GM12878 (cell line): ENCODE measurements around the gene CD180. TPM values are rescaled to one million over a fixed set of nuclear protein-coding genes. Genes with fewer than 3 reads are reported as not detected.

Source experiments
- ATAC-seq: fragments of 200-7000 bp; cut with Tn5 transposase; 3 replicates; pipeline ENCODE4 v1.9.1; 2020; ENCODE audit warnings: mild to moderate bottlenecking, moderate library complexity
- BruUV-seq: library from RNA; stranded (reverse); fragments of 400-500 nt; replicated peaks from 2 replicates; lab custom pipeline; 2021; lab: Mats Ljungman, UMichigan
- CTCF ChIA-PET: fragments of 300-600 bp; sonication (Branson Sonifier 250); formaldehyde crosslinking; extraction: SDS; loops from one replicate; lab custom pipeline; 2021; ENCODE audit warnings: inconsistent platforms; lab: Yijun Ruan, JAX
- POLR2A ChIA-PET: fragments of 350-600 bp; formaldehyde crosslinking; extraction: SDS; loops from one replicate; lab custom pipeline; 2021; ENCODE audit warnings: inconsistent platforms; lab: Charles Lee
- RAD21 ChIA-PET: fragments of 300-600 bp; sonication (Branson Sonifier 250); formaldehyde crosslinking; loops from one replicate; lab custom pipeline; 2023; ENCODE audit warnings: antibody characterized with exemption; ENCODE audit not compliant: unreplicated experiment; lab: Charles Lee
- SMC1A ChIA-PET: fragments of 300-600 bp; sonication (Branson Sonifier 250); formaldehyde crosslinking; loops from one replicate; lab custom pipeline; 2023; ENCODE audit not compliant: unreplicated experiment, uncharacterized antibody; lab: Charles Lee
- DNase-seq: peaks from one replicate; pipeline ENCODE4 v3.0.0-alpha.2; 2011; ENCODE audit warnings: low read depth, low spot score
- FAIRE-seq: peaks from 3 replicates; lab custom pipeline; 2011; peaks lifted over from hg19 to GRCh38; lab: Jason Lieb, UNC
- H2AFZ ChIP-seq: 2 replicates; pipeline ENCODE4 v1.6.0; 2011; ENCODE audit warnings: low read depth, low read length, control low read depth; ENCODE audit not compliant: control insufficient read depth
- H3K27ac ChIP-seq: 2 replicates; pipeline ENCODE4 v1.5.1; 2011; ENCODE audit warnings: control low read depth; ENCODE audit not compliant: control insufficient read depth, insufficient read depth
- H3K27me3 ChIP-seq, 2 experiments: replicated peaks in 1 of 2; 2 replicates each; pipeline versions ENCODE4 v1.6.0 to v1.6.1; 2011; ENCODE audit warnings: low read length in 1 of 2; ENCODE audit not compliant: control insufficient read depth in 2 of 2, insufficient read depth in 2 of 2
- H3K36me3 ChIP-seq, 2 experiments: 2 replicates each; pipeline ENCODE4 v1.5.1; 2011; ENCODE audit warnings: low read length in 1 of 2; ENCODE audit not compliant: control insufficient read depth in 2 of 2, insufficient read depth in 2 of 2
- H3K4me1 ChIP-seq: 2 replicates; pipeline ENCODE4 v1.6.1; 2011; ENCODE audit warnings: mild to moderate bottlenecking, low read length, moderate library complexity, mixed read lengths; ENCODE audit not compliant: control insufficient read depth, insufficient read depth
- H3K4me2 ChIP-seq: 2 replicates; pipeline ENCODE4 v1.6.0; 2011; ENCODE audit warnings: control low read depth; ENCODE audit not compliant: control insufficient read depth, insufficient read depth
- H3K4me3 ChIP-seq: fragments of 200-600 bp; sonication (generic); 2 replicates; pipeline ENCODE4 v1.5.1; 2016
- H3K79me2 ChIP-seq: 2 replicates; pipeline ENCODE4 v1.6.0; 2011; ENCODE audit warnings: low read length; ENCODE audit not compliant: control insufficient read depth, insufficient read depth
- H3K9ac ChIP-seq: 2 replicates; pipeline ENCODE4 v1.8.0; 2011; ENCODE audit warnings: low read length, control low read depth, mixed read lengths; ENCODE audit not compliant: control insufficient read depth, insufficient read depth
- H3K9me3 ChIP-seq: replicated peaks from 3 replicates; pipeline ENCODE4 v1.5.1; 2011; ENCODE audit warnings: mild to moderate bottlenecking, low read length; ENCODE audit not compliant: control insufficient read depth, insufficient read depth
- H4K20me1 ChIP-seq: 2 replicates; pipeline ENCODE4 v1.6.0; 2011; ENCODE audit not compliant: control insufficient read depth, insufficient read depth
- ATF3 ChIP-seq: IDR thresholded peaks from 2 replicates; pipeline ENCODE4 v1.6.1; 2011; ENCODE audit warnings: low read depth, mild to moderate bottlenecking, low read length, moderate library complexity, borderline replicate concordance; ENCODE audit errors: extremely low read depth
- CBX5 ChIP-seq: sonication (generic); IDR thresholded peaks from 2 replicates; pipeline ENCODE4 v1.6.1; 2016; ENCODE audit warnings: low read depth, moderate library complexity, mild to moderate bottlenecking, inconsistent platforms
- CEBPZ ChIP-seq: fragments of 150-350 bp; IDR thresholded peaks from 2 replicates; pipeline ENCODE4 v1.6.1; 2016; ENCODE audit warnings: low read depth, low read length
- CREM ChIP-seq: IDR thresholded peaks from 2 replicates; pipeline ENCODE4 v1.6.1; 2014; ENCODE audit warnings: antibody characterized with exemption, low read depth
- GABPA ChIP-seq: IDR thresholded peaks from 2 replicates; pipeline ENCODE4 v1.6.1; 2014; ENCODE audit warnings: antibody characterized with exemption, low read depth, mild to moderate bottlenecking, inconsistent platforms
- HDGF ChIP-seq: fragments of 450-650 bp; IDR thresholded peaks from 2 replicates; pipeline ENCODE4 v1.6.1; 2016; ENCODE audit warnings: antibody characterized with exemption
- IKZF1 ChIP-seq: fragments of 450-650 bp; conservative IDR thresholded peaks from 2 replicates; pipeline ENCODE4 v1.6.1; 2017; ENCODE audit warnings: antibody characterized with exemption, mild to moderate bottlenecking
- NFYA ChIP-seq: IDR thresholded peaks from 2 replicates; pipeline ENCODE4 v1.6.1; 2011; ENCODE audit warnings: low read depth, mild to moderate bottlenecking, low read length, improper control_type of control experiment, borderline replicate concordance
- NR2C1 ChIP-seq: fragments of 450-650 bp; IDR thresholded peaks from 2 replicates; pipeline ENCODE4 v1.6.1; 2017; ENCODE audit warnings: antibody characterized with exemption, mild to moderate bottlenecking, moderate library complexity
- REST ChIP-seq: IDR thresholded peaks from 2 replicates; pipeline ENCODE4 v1.6.1; 2012; ENCODE audit warnings: mild to moderate bottlenecking, low read depth, low read length
- RFX5 ChIP-seq: IDR thresholded peaks from 2 replicates; pipeline ENCODE4 v1.6.1; 2011; ENCODE audit warnings: low read depth, low read length, improper control_type of control experiment
- ZNF274 ChIP-seq: IDR thresholded peaks from one replicate; pipeline ENCODE4 v1.8.0; 2011; ENCODE audit not compliant: insufficient read length, insufficient read depth
- WGBS: methylation state at CpG from one replicate; pipeline ENCODE4 v1.1.6; 2016; ENCODE audit warnings: low lambda C conversion rate; ENCODE audit not compliant: insufficient replicate concordance, insufficient coverage; ENCODE audit errors: missing lambda C conversion rate; 5-methylcytosine and 5-hydroxymethylcytosine counted together
- in situ Hi-C: fragments of 300-500 bp; cut with MboI; formaldehyde crosslinking; loops from 9 replicates; pipeline ENCODE4 v1.14.3; 2018; ENCODE audit warnings: mixed read lengths
- intact Hi-C: fragments of 100-400 bp; cut with micrococcal nuclease; formaldehyde crosslinking; loops from one replicate; pipeline ENCODE4 v1.14.2; 2022; ENCODE audit not compliant: unreplicated experiment
- polyA plus RNA-seq, 11 experiments: library from polyadenylated mRNA; depleted of rRNA in 4 of 11; unstranded in 6 of 11; stranded (reverse) in 5 of 11; fragments of >200 nt; fragmentation: Nextera tagmentation in 4 of 11; fragmentation: Illumina TruSeq in 1 of 11; extraction: Ambion mirVana in 4 of 11; extraction: Trizol in 1 of 11; gene quantifications; 1 replicate in 1 of 11; 2 replicates in 10 of 11; pipeline versions ENCODE4 v1.2.1 to v1.2.3, GENCODE V29; 2011 to 2016; ENCODE audit warnings: inconsistent platforms in 2 of 11, missing spikeins in 2 of 11, low read depth in 1 of 11
- total RNA-seq, 4 experiments: library from RNA; depleted of rRNA in 3 of 4; stranded (reverse); fragments of >200 nt in 3 of 4; fragmentation: Illumina TruSeq in 1 of 4; extraction: Trizol in 1 of 4; gene quantifications; 2 replicates each; pipeline versions ENCODE4 v1.2.1 to v1.2.3, GENCODE V29; 2013 to 2021

CD180 gene
- total and polyA plus RNA-seq, 10 of the 15 experiments (the other 5 are each of a cell fraction or from before 2014, with no cell fraction given), result 0.22 to 9.7 (median 2.9) TPM

- TF ChIP-seq CEBPZ, result no peak
Measured at GRCh38 chr5:67194166-67194565, 2.4 kb downstream of the CD180 start (continued).

GRCh38 chr5:67193439-67193807 lies 3.2 kb downstream of the CD180 start:
- Histone ChIP-seq H3K36me3 (no peaks in the 10 kb centered on the region), H3K79me2 (no peaks in the 10 kb centered on the region), H3K4me2 (peak overlapping the region; percentile 75), H3K27ac (peak overlapping the region; percentile 44), H3K9me3 (no peaks in the 10 kb centered on the region; the same call in 1 of the 3 replicates), H2AFZ (peak overlapping the region; percentile 64; the same call in 1 of the 2 replicates), H3K27me3 (no peaks in the 10 kb centered on the region; a peak in 1 of 4 replicates), H3K4me1 (peaks cover 30% of the 10 kb centered on the region), H4K20me1 (no peaks in the 10 kb centered on the region), H3K9ac (no peak overlapping the region), H3K4me3 (peak overlapping the region; percentile 12; the same call in 1 of the 2 replicates)
- ATAC-seq (no peak), FAIRE-seq (no peak), DNase-seq (no peak)
- intact Hi-C loops (no loop called here), in situ Hi-C loops (no loop called here)
- CTCF ChIA-PET, result interaction anchor here (1.4 to 2.2 kb wide), 2 partner anchors 12 to 14 kb away, joined by 5 to 6 read pairs; no protein-coding TSS in a partner anchor
- BruUV-seq, result no TSS peak
- 5% methylated on average over 2 of the region's 2 CpGs for WGBS
- RAD21 ChIA-PET, result interaction anchor here (2.1 kb wide), 1 partner anchor 9 kb away, joined by 6 read pairs; no protein-coding TSS in a partner anchor
- SMC1A ChIA-PET, result interaction anchor here (1.0 to 1.2 kb wide), 3 partner anchors 11 to 19 kb away, joined by 3 to 7 read pairs (median 5); no protein-coding TSS in a partner anchor
- POLR2A ChIA-PET, result interaction anchor here (1.4 kb wide), 1 partner anchor 10 kb away, joined by 3 read pairs; no protein-coding TSS in a partner anchor
- TF ChIP-seq REST (no peak), CREM (no peak), NR2C1 (no peak), CBX5 (no peak), RFX5 (no peak), ATF3 (no peak), GABPA (no peak), NFYA (no peak), IKZF1 (no peak), ZNF274 (no peak), HDGF (no peak)
